Upper lobe of right lung (tissue), 1 donor: Measurements from ENCODE around the gene HLA-DOA. TPM values are rescaled to one million over a fixed set of nuclear protein-coding genes. Genes with fewer than 3 reads are reported as not detected.

Experiments used
- ATAC-seq: fragments of 200-7000 bp; cut with Tn5 transposase; one replicate; pipeline ENCODE4 v1.9.1; 2020; ENCODE audit warnings: mild to moderate bottlenecking, moderate library complexity
- DNase-seq: peaks from one replicate; pipeline ENCODE4 v3.0.0-alpha.2; 2020
- H3K27ac ChIP-seq: fragments of 200-600 bp; one replicate; pipeline ENCODE4 v1.8.0; 2022
- H3K27me3 ChIP-seq: fragments of 200-600 bp; one replicate; pipeline ENCODE4 v1.8.0; 2022; ENCODE audit warnings: mild to moderate bottlenecking
- H3K36me3 ChIP-seq: fragments of 200-600 bp; one replicate; pipeline ENCODE4 v1.8.0; 2022
- H3K4me1 ChIP-seq: fragments of 200-600 bp; one replicate; pipeline ENCODE4 v1.8.0; 2022
- H3K4me3 ChIP-seq: fragments of 200-600 bp; one replicate; pipeline ENCODE4 v1.8.0; 2022; ENCODE audit warnings: mild to moderate bottlenecking
- H3K9me3 ChIP-seq: fragments of 200-600 bp; one replicate; pipeline ENCODE4 v1.8.0; 2022
- CTCF ChIP-seq: fragments of 200-600 bp; IDR thresholded peaks from one replicate; pipeline ENCODE4 v1.8.0; 2022; ENCODE audit warnings: antibody characterized with exemption
- intact Hi-C: fragments of 100-400 bp; cut with DNase I; formaldehyde crosslinking; loops from one replicate; pipeline ENCODE4 v1.11.0; 2022
- total RNA-seq: library from RNA; stranded (reverse); fragmentation: NEBNext Ultra II Directional; extraction: Animal tissue kit (Norgen Biotek cat#: 25700); gene quantifications from one replicate; pipeline ENCODE4 v1.2.1, GENCODE V29; 2021
- donor health status: DM: no; HTN: yes; CAD: no; lungs with severe emphysema.

The HLA-DOA gene
- total RNA-seq, 1 donor from 2014 or later = 25.2 TPM

DNA sequence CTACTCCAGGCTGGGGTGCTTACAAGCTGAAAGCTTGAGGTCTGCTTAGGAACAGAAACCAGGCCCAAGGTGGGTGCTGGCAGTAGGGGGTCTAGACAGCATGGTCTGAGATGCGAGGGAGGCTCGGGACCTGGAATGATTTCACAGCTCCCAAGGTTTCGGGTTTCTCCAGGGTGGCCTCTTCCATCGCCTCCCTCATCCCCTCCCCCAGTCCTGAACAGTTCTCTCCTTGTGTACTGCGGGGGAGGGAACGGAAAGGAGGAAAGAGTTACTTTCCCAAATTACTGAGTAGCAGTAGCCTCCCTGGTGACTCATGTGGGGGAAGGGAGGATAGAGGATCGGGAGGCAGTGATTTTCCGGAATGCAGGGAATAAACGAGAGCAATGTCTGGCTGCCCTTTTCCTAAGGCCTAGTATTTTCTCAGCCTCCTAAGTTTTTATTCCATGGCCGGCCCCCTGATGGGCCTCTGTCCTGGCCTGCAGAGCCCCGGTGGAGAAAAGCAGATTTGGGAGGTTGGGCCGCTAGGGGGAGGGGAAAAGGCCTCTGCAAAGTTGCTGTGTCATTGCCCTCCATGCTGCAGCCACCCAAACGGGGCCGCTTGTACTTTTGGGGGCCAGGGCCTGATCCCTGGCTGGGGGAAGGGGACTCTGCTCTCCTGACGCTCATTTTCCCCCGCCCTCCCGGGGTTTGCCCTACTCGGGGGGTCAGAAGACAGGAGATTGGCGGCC lies 39.5 kb downstream of the HLA-DOA start:
- H3K27me3 ChIP-seq = no peaks in the 10 kb centered on the region
- H3K4me1 ChIP-seq = peaks cover 22% of the 10 kb centered on the region
- H3K27ac ChIP-seq = peak overlapping the region; percentile 99
- H3K9me3 ChIP-seq = no peaks in the 10 kb centered on the region
- DNase-seq (peak; percentile 85), ATAC-seq (peak; percentile 4)
- peaks cover 22% of the 10 kb centered on the region for H3K36me3 ChIP-seq
- intact Hi-C loops = no loop called here
- peak; percentile 29 for TF ChIP-seq CTCF
- H3K4me3 ChIP-seq = peak overlapping the region; percentile 74

GRCh38 chr6:32968867-32969684 lies 40.3 kb downstream of the HLA-DOA start:
- Histone ChIP-seq H3K9me3 (no peaks in the 10 kb centered on the region), H3K27ac (peak overlapping the region; percentile 99), H3K4me3 (peak overlapping the region; percentile 74), H3K36me3 (peaks cover 14% of the 10 kb centered on the region), H3K4me1 (peaks cover 17% of the 10 kb centered on the region), H3K27me3 (no peaks in the 10 kb centered on the region)
- intact Hi-C loops = no loop called here
- ATAC-seq = peak; percentile 49
- TF ChIP-seq CTCF = peak; percentile 9
- DNase-seq = peak; percentile 89

GRCh38 chr6:32968093-32968866 lies 41.1 kb downstream of the HLA-DOA start, which contains the start of gene BRD2:
BRD2 (plus strand) TSS chr6:32968594; CDS start chr6:32972899, 4,305 bp downstream.
- intact Hi-C loops = no loop called here
- Histone ChIP-seq H3K27me3 (no peaks in the 10 kb centered on the region), H3K4me1 (peaks cover 17% of the 10 kb centered on the region), H3K36me3 (peaks cover 12% of the 10 kb centered on the region), H3K9me3 (no peaks in the 10 kb centered on the region), H3K4me3 (peak within 1 kb of the TSS; percentile 74), H3K27ac (peak within 1 kb of the TSS; percentile 99)
- DNase-seq (peak; percentile 98), ATAC-seq (peak; percentile 76)
- no peak for TF ChIP-seq CTCF

GRCh38 chr6:32967151-32968091 lies 42.0 kb downstream of the HLA-DOA start:
- intact Hi-C loops = no loop called here
- H3K27me3 ChIP-seq = no peaks in the 10 kb centered on the region
- no peak for DNase-seq
- ATAC-seq = no peak
- H3K4me3 ChIP-seq = peak overlapping the region; percentile 74
- no peaks in the 10 kb centered on the region for H3K9me3 ChIP-seq
- H3K27ac ChIP-seq = peak overlapping the region; percentile 99
- H3K4me1 ChIP-seq = peaks cover 17% of the 10 kb centered on the region
- peak; percentile 54 for TF ChIP-seq CTCF
- H3K36me3 ChIP-seq = peaks cover 4% of the 10 kb centered on the region
